ENCODE data around the gene EIF2AK3.
"Not testable (repeated sequence)": the region's sequence is repeated elsewhere in the genome, so short reads cannot be mapped to it uniquely, and the experiment has no call there.

The EIF2AK3 gene

GRCh38 chr2:88627055-88627855 lies at the start of gene EIF2AK3:
Gene EIF2AK3 (minus strand): TSS chr2:88627464. CDS start chr2:88627274, 190 bp downstream.
- in situ Hi-C loops (cut with MboI; ENCODE audit: low sequenced_read_pairs), result no loop called here

GRCh38 chr2:88673363-88673762 lies 46.1 kb upstream of the EIF2AK3 start:
- in situ Hi-C loops (cut with MboI; ENCODE audit: low sequenced_read_pairs), result no loop called here

GRCh38 chr2:88671786-88672427 lies 44.6 kb upstream of the EIF2AK3 start:
- in situ Hi-C loops (cut with MboI; ENCODE audit: low sequenced_read_pairs), result no loop called here

- in situ Hi-C loops (cut with MboI; ENCODE audit: low sequenced_read_pairs), result no loop called here
Observed at GRCh38 chr2:88669482-88670214, 42.4 kb upstream of the EIF2AK3 start.

- in situ Hi-C loops (cut with MboI; ENCODE audit: low sequenced_read_pairs), result no loop called here
Observed at GRCh38 chr2:88668862-88669261, 41.6 kb upstream of the EIF2AK3 start.

- in situ Hi-C loops (cut with MboI; ENCODE audit: low sequenced_read_pairs), result no loop called here
Observed at GRCh38 chr2:88667219-88667618, 40.0 kb upstream of the EIF2AK3 start.

GRCh38 chr2:88666576-88666975 lies 39.3 kb upstream of the EIF2AK3 start:
- in situ Hi-C loops (cut with MboI; ENCODE audit: low sequenced_read_pairs), result no loop called here

GRCh38 chr2:88660622-88661021 lies 33.4 kb upstream of the EIF2AK3 start:
- in situ Hi-C loops (cut with MboI; ENCODE audit: low sequenced_read_pairs), result no loop called here

GRCh38 chr2:88659538-88659915 lies 32.3 kb upstream of the EIF2AK3 start:
- in situ Hi-C loops (cut with MboI; ENCODE audit: low sequenced_read_pairs), result no loop called here

- in situ Hi-C loops (cut with MboI; ENCODE audit: low sequenced_read_pairs), result no loop called here
Observed at GRCh38 chr2:88658881-88659537, 31.7 kb upstream of the EIF2AK3 start.

- in situ Hi-C loops (cut with MboI; ENCODE audit: low sequenced_read_pairs), result no loop called here
Observed at GRCh38 chr2:88658326-88658725, 31.1 kb upstream of the EIF2AK3 start.

GRCh38 chr2:88657131-88657530 lies 29.9 kb upstream of the EIF2AK3 start:
- in situ Hi-C loops (cut with MboI; ENCODE audit: low sequenced_read_pairs), result no loop called here

- in situ Hi-C loops (cut with MboI; ENCODE audit: low sequenced_read_pairs), result no loop called here
Observed at GRCh38 chr2:88656690-88657089, 29.4 kb upstream of the EIF2AK3 start.

GRCh38 chr2:88654714-88655113 lies 27.4 kb upstream of the EIF2AK3 start:
- in situ Hi-C loops (cut with MboI; ENCODE audit: low sequenced_read_pairs), result no loop called here

- in situ Hi-C loops (cut with MboI; ENCODE audit: low sequenced_read_pairs), result no loop called here
Observed at GRCh38 chr2:88651646-88652045, 24.4 kb upstream of the EIF2AK3 start.

GRCh38 chr2:88645291-88645882 lies 18.1 kb upstream of the EIF2AK3 start:
- in situ Hi-C loops (cut with MboI; ENCODE audit: low sequenced_read_pairs), result not testable (repeated sequence)

- in situ Hi-C loops (cut with MboI; ENCODE audit: low sequenced_read_pairs), result no loop called here
Observed at GRCh38 chr2:88642278-88642677, 15.0 kb upstream of the EIF2AK3 start.

- in situ Hi-C loops (cut with MboI; ENCODE audit: low sequenced_read_pairs), result no loop called here
Observed at GRCh38 chr2:88641330-88641729, 14.1 kb upstream of the EIF2AK3 start.

GRCh38 chr2:88639865-88640264 lies 12.6 kb upstream of the EIF2AK3 start:
- in situ Hi-C loops (cut with MboI; ENCODE audit: low sequenced_read_pairs), result no loop called here

- in situ Hi-C loops (cut with MboI; ENCODE audit: low sequenced_read_pairs), result no loop called here
Observed at GRCh38 chr2:88638743-88639142, 11.5 kb upstream of the EIF2AK3 start.

GRCh38 chr2:88638123-88638650 lies 10.9 kb upstream of the EIF2AK3 start:
- in situ Hi-C loops (cut with MboI; ENCODE audit: low sequenced_read_pairs), result no loop called here

Data from hTERT RPE-1 (cell line).